OCI-LY3 (cell line): Measurements from ENCODE around the gene MET.

ENCODE experiments used
- EZH2phosphoT487 ChIP-seq: fragments of 200-600 bp; shearing (Covaris generic); IDR thresholded peaks from 2 replicates; pipeline ENCODE4 v1.6.1; 2018; ENCODE audit warnings: antibody characterized with exemption, mixed run types, low read depth
- TF ChIP-seq, protein P1 (sequence below): fragments of 200-600, 300-600 bp; sonication (generic); IDR thresholded peaks from 2 replicates; pipeline ENCODE4 v1.5.1; 2014; ENCODE audit warnings: antibody characterized with exemption, low read length, low read depth

DNA sequence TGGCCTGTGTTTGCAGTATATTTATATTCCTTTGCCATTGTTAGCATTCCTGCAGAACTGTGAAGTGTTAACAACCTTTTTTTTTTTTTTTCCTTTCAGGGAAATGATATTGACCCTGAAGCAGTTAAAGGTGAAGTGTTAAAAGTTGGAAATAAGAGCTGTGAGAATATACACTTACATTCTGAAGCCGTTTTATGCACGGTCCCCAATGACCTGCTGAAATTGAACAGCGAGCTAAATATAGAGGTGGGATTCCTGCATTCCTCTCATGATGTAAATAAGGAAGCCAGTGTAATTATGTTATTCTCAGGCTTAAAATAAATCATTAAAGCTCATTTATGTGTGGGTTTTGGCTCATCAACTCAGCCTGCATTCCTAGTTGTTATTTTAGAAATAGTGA lies 97.5 kb downstream of the MET start:
- TF ChIP-seq, protein P1, sequence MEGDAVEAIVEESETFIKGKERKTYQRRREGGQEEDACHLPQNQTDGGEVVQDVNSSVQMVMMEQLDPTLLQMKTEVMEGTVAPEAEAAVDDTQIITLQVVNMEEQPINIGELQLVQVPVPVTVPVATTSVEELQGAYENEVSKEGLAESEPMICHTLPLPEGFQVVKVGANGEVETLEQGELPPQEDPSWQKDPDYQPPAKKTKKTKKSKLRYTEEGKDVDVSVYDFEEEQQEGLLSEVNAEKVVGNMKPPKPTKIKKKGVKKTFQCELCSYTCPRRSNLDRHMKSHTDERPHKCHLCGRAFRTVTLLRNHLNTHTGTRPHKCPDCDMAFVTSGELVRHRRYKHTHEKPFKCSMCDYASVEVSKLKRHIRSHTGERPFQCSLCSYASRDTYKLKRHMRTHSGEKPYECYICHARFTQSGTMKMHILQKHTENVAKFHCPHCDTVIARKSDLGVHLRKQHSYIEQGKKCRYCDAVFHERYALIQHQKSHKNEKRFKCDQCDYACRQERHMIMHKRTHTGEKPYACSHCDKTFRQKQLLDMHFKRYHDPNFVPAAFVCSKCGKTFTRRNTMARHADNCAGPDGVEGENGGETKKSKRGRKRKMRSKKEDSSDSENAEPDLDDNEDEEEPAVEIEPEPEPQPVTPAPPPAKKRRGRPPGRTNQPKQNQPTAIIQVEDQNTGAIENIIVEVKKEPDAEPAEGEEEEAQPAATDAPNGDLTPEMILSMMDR = no peak
- TF ChIP-seq EZH2phosphoT487 = no peak
